ENCODE data around the gene HDAC9. TPM values are rescaled to one million over a fixed set of nuclear protein-coding genes. Genes with fewer than 3 reads are reported as not detected.

The HDAC9 gene
- total RNA-seq, 1 donor from 2014 or later = 32.4 TPM

GRCh38 chr7:18849130-18849529, 353.6 kb downstream of the HDAC9 start:
- no peaks in the 10 kb centered on the region for H3K9me3 ChIP-seq
- no peaks in the 10 kb centered on the region for H3K4me1 ChIP-seq
- no peaks in the 10 kb centered on the region for H3K27me3 ChIP-seq
- intact Hi-C loops (cut with DNase I) = no loop called here
- no peak overlapping the region for H3K4me3 ChIP-seq
- TF ChIP-seq POLR2AphosphoS5 (IDR thresholded peaks at IDR 0.05; ENCODE audit: insufficient read depth in 1 of 2, low read depth in 1 of 2) (no peak), CTCF (IDR thresholded peaks at IDR 0.05) (no peak), POLR2A (IDR thresholded peaks at IDR 0.05) (no peak)
- no peak overlapping the region for H3K27ac ChIP-seq
- H3K36me3 ChIP-seq = no peaks in the 10 kb centered on the region
- no peak for DNase-seq (ENCODE audit: extremely low spot score in 2 of 2)

- intact Hi-C loops (cut with DNase I) = no loop called here
- no peak for DNase-seq (ENCODE audit: extremely low spot score in 2 of 2)
- no peaks in the 10 kb centered on the region for H3K4me1 ChIP-seq
Measured at GRCh38 chr7:18855796-18856195, 360.2 kb downstream of the HDAC9 start.

GRCh38 chr7:18858232-18858631, 362.7 kb downstream of the HDAC9 start:
- no peaks in the 10 kb centered on the region for H3K4me1 ChIP-seq
- H3K9me3 ChIP-seq = no peaks in the 10 kb centered on the region
- intact Hi-C loops (cut with DNase I) = no loop called here
- DNase-seq (ENCODE audit: extremely low spot score in 2 of 2) = no peak
- no peak overlapping the region for H3K27ac ChIP-seq
- H3K27me3 ChIP-seq = no peaks in the 10 kb centered on the region
- no peak for TF ChIP-seq POLR2AphosphoS5 (IDR thresholded peaks at IDR 0.05; ENCODE audit: insufficient read depth in 1 of 2, low read depth in 1 of 2)
- no peak for TF ChIP-seq CTCF (IDR thresholded peaks at IDR 0.05)
- no peak for TF ChIP-seq POLR2A (IDR thresholded peaks at IDR 0.05)
- H3K4me3 ChIP-seq = no peak overlapping the region
- no peaks in the 10 kb centered on the region for H3K36me3 ChIP-seq

More at GRCh38 chr7:18855796-18856195, 360.2 kb downstream of the HDAC9 start:
- H3K36me3 ChIP-seq = no peaks in the 10 kb centered on the region
- no peaks in the 10 kb centered on the region for H3K9me3 ChIP-seq
- no peak overlapping the region for H3K27ac ChIP-seq
- H3K27me3 ChIP-seq = no peaks in the 10 kb centered on the region
- no peak overlapping the region for H3K4me3 ChIP-seq
- TF ChIP-seq POLR2AphosphoS5 (IDR thresholded peaks at IDR 0.05; ENCODE audit: insufficient read depth in 1 of 2, low read depth in 1 of 2) (no peak), POLR2A (IDR thresholded peaks at IDR 0.05) (no peak), CTCF (IDR thresholded peaks at IDR 0.05) (no peak)

DNA sequence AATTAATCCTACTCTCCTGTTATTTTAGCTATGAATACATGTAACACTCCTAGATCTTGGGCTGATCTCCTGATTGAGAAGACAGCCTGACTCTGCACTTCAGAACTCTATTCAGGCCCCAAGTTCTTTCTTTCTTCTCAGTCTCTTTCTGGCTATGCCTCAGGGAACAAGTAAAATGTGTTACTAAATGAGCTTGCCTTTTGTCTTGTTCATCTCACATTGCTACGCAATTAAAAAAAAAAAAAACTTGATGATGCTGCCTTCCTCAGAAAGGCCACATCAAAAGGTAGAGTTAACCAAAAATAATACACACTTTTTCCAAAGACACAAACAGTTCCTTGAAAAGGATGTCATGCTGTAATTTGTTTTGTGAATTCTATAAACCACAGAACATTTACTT, 363.8 kb downstream of the HDAC9 start:
- DNase-seq (ENCODE audit: extremely low spot score in 2 of 2) = no peak
- Histone ChIP-seq H3K9me3 (no peaks in the 10 kb centered on the region), H3K36me3 (no peaks in the 10 kb centered on the region), H3K27ac (no peak overlapping the region), H3K4me1 (no peaks in the 10 kb centered on the region), H3K4me3 (no peak overlapping the region), H3K27me3 (no peaks in the 10 kb centered on the region)
- intact Hi-C loops (cut with DNase I) = no loop called here
- TF ChIP-seq POLR2A (IDR thresholded peaks at IDR 0.05) (no peak), CTCF (IDR thresholded peaks at IDR 0.05) (no peak), POLR2AphosphoS5 (IDR thresholded peaks at IDR 0.05; ENCODE audit: insufficient read depth in 1 of 2, low read depth in 1 of 2) (no peak)

GRCh38 chr7:18860221-18860620, 364.7 kb downstream of the HDAC9 start:
- H3K4me3 ChIP-seq = no peak overlapping the region
- H3K27me3 ChIP-seq = no peaks in the 10 kb centered on the region
- H3K9me3 ChIP-seq = no peaks in the 10 kb centered on the region
- H3K36me3 ChIP-seq = no peaks in the 10 kb centered on the region
- no peaks in the 10 kb centered on the region for H3K4me1 ChIP-seq
- TF ChIP-seq CTCF (IDR thresholded peaks at IDR 0.05) (no peak), POLR2AphosphoS5 (IDR thresholded peaks at IDR 0.05; ENCODE audit: insufficient read depth in 1 of 2, low read depth in 1 of 2) (no peak), POLR2A (IDR thresholded peaks at IDR 0.05) (no peak)
- intact Hi-C loops (cut with DNase I) = no loop called here
- no peak for DNase-seq (ENCODE audit: extremely low spot score in 2 of 2)
- H3K27ac ChIP-seq = no peak overlapping the region

Data from vagina (tissue), 2 donors.